Activated naive CD4-positive, alpha-beta T cell treated with Interleukin-2 at 50 U/mL for 16 hours (primary cell): ENCODE measurements around the gene DNAJC16.

ENCODE experiments used
- DNase-seq: peaks from one replicate; pipeline ENCODE4 v3.0.0-alpha.2; 2020

DNAJC16 gene

GRCh38 chr1:15542388-15543250 is 16.0 kb downstream of the DNAJC16 start:
- no peak for DNase-seq

GRCh38 chr1:15543251-15543588 is 16.6 kb downstream of the DNAJC16 start:
- DNase-seq: no peak

- DNase-seq: no peak
These were observed 17.2 kb downstream of the DNAJC16 start for GRCh38 chr1:15543589-15544568.

- no peak for DNase-seq
These were observed 20.0 kb downstream of the DNAJC16 start for GRCh38 chr1:15546641-15547040.

- DNase-seq: no peak
These were observed 23.9 kb downstream of the DNAJC16 start for GRCh38 chr1:15550573-15550972.

GRCh38 chr1:15557008-15557407 is 30.4 kb downstream of the DNAJC16 start:
- no peak for DNase-seq

GRCh38 chr1:15557594-15557993 is 30.9 kb downstream of the DNAJC16 start:
- DNase-seq: no peak

GRCh38 chr1:15558516-15558915 is 31.9 kb downstream of the DNAJC16 start:
- DNase-seq: no peak

- DNase-seq: no peak
These were observed 32.7 kb downstream of the DNAJC16 start for GRCh38 chr1:15559189-15559810.

GRCh38 chr1:15568387-15569073 is 41.9 kb downstream of the DNAJC16 start:
- DNase-seq: no peak

GRCh38 chr1:15570861-15571260 is 44.2 kb downstream of the DNAJC16 start:
- DNase-seq: no peak

- DNase-seq: no peak
These were observed 44.6 kb downstream of the DNAJC16 start for GRCh38 chr1:15571266-15571665.

- DNase-seq: no peak
These were observed 46.8 kb downstream of the DNAJC16 start for GRCh38 chr1:15573477-15573876.

- no peak for DNase-seq
These were observed 48.1 kb downstream of the DNAJC16 start for GRCh38 chr1:15574741-15575140.

GRCh38 chr1:15575549-15576150 is 49.0 kb downstream of the DNAJC16 start:
- DNase-seq: no peak

- no peak for DNase-seq
These were observed 51.0 kb downstream of the DNAJC16 start for GRCh38 chr1:15577691-15578090.

- peak; percentile 11 for DNase-seq
These were observed 52.5 kb downstream of the DNAJC16 start for GRCh38 chr1:15578921-15579682.

GRCh38 chr1:15579683-15580047 is 53.0 kb downstream of the DNAJC16 start:
- no peak for DNase-seq

- no peak for DNase-seq
These were observed 56.5 kb downstream of the DNAJC16 start for GRCh38 chr1:15583016-15583706.

GRCh38 chr1:15584489-15585363 is 58.1 kb downstream of the DNAJC16 start, which contains the start of gene AGMAT:
TSS of gene AGMAT (minus strand) at chr1:15585051. CDS start at chr1:15584967, 84 bp downstream.
- DNase-seq: peak; percentile 71
